ENCODE results near the gene GPAT3. TPM values are rescaled to one million over a fixed set of nuclear protein-coding genes. Genes with fewer than 3 reads are reported as not detected.

The GPAT3 gene
- total RNA-seq, 1 donor, result 0.36 TPM

DNA sequence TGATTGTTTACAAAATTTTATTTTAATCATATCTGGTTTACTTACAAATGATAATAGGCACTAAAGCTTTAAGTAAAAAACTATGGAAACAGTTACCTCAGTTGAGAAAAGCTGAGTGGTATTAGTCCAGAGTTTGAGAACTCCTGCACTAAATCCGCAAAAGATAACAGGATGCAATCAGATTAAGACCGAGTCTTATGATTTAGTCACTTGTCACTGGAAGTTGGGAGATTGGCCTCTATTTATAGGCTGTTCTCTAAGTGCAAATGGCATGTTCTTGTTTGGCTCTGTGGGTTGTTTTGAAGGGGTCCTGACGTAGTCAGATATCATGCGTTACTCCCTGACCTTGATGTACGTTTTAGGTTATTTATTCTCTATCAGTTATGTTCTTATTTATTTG is 6.3 kb downstream of the GPAT3 start:
- no peaks in the 10 kb centered on the region for H3K9me3 ChIP-seq (ENCODE audit: low read depth, low read length)
- H2AFZ ChIP-seq (ENCODE audit: low read length), result no peak overlapping the region
- H3K4me2 ChIP-seq (ENCODE audit: insufficient read depth, low read length), result no peak overlapping the region
- TF ChIP-seq, protein P1, sequence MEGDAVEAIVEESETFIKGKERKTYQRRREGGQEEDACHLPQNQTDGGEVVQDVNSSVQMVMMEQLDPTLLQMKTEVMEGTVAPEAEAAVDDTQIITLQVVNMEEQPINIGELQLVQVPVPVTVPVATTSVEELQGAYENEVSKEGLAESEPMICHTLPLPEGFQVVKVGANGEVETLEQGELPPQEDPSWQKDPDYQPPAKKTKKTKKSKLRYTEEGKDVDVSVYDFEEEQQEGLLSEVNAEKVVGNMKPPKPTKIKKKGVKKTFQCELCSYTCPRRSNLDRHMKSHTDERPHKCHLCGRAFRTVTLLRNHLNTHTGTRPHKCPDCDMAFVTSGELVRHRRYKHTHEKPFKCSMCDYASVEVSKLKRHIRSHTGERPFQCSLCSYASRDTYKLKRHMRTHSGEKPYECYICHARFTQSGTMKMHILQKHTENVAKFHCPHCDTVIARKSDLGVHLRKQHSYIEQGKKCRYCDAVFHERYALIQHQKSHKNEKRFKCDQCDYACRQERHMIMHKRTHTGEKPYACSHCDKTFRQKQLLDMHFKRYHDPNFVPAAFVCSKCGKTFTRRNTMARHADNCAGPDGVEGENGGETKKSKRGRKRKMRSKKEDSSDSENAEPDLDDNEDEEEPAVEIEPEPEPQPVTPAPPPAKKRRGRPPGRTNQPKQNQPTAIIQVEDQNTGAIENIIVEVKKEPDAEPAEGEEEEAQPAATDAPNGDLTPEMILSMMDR (IDR thresholded peaks at IDR 0.05; ENCODE audit: extremely low read depth, low read depth, low read length), result no peak
- H4K20me1 ChIP-seq (ENCODE audit: insufficient read depth, low read length), result no peaks in the 10 kb centered on the region
- no peak for DNase-seq (ENCODE audit: insufficient read length, low spot score, missing footprints)
- no peaks in the 10 kb centered on the region for H3K4me1 ChIP-seq (ENCODE audit: insufficient read depth, low read length)
- no peaks in the 10 kb centered on the region for H3K36me3 ChIP-seq (ENCODE audit: insufficient read depth, low read length)
- no peaks in the 10 kb centered on the region for H3K27me3 ChIP-seq (ENCODE audit: insufficient read depth, low read length)
- no peak overlapping the region for H3K4me3 ChIP-seq (ENCODE audit: insufficient read depth, low read length)
- H3K79me2 ChIP-seq (ENCODE audit: insufficient read depth, low read length), result no peaks in the 10 kb centered on the region
- no peak overlapping the region for H3K27ac ChIP-seq (ENCODE audit: low read depth, low read length)

GRCh38 chr4:83546786-83547185 is 10.9 kb downstream of the GPAT3 start:
- no peak for DNase-seq (ENCODE audit: insufficient read length, low spot score, missing footprints)
- Histone ChIP-seq H4K20me1 (ENCODE audit: insufficient read depth, low read length) (no peaks in the 10 kb centered on the region), H3K4me2 (ENCODE audit: insufficient read depth, low read length) (no peak overlapping the region), H3K27ac (ENCODE audit: low read depth, low read length) (no peak overlapping the region), H3K79me2 (ENCODE audit: insufficient read depth, low read length) (no peaks in the 10 kb centered on the region), H3K4me3 (ENCODE audit: insufficient read depth, low read length) (no peak overlapping the region), H3K36me3 (ENCODE audit: insufficient read depth, low read length) (no peaks in the 10 kb centered on the region), H3K9me3 (ENCODE audit: low read depth, low read length) (no peaks in the 10 kb centered on the region), H2AFZ (ENCODE audit: low read length) (no peak overlapping the region), H3K4me1 (ENCODE audit: insufficient read depth, low read length) (peaks cover 11% of the 10 kb centered on the region), H3K27me3 (ENCODE audit: insufficient read depth, low read length) (no peaks in the 10 kb centered on the region)
- TF ChIP-seq, protein P1 (IDR thresholded peaks at IDR 0.05; ENCODE audit: extremely low read depth, low read depth, low read length), result no peak

- H4K20me1 ChIP-seq (ENCODE audit: insufficient read depth, low read length), result no peaks in the 10 kb centered on the region
- DNase-seq (ENCODE audit: insufficient read length, low spot score, missing footprints), result peak; percentile 91
- H3K36me3 ChIP-seq (ENCODE audit: insufficient read depth, low read length), result no peaks in the 10 kb centered on the region
- H3K79me2 ChIP-seq (ENCODE audit: insufficient read depth, low read length), result no peaks in the 10 kb centered on the region
- peak overlapping the region; percentile 33 for H3K4me2 ChIP-seq (ENCODE audit: insufficient read depth, low read length)
- no peak overlapping the region for H3K4me3 ChIP-seq (ENCODE audit: insufficient read depth, low read length)
- TF ChIP-seq, protein P1 (IDR thresholded peaks at IDR 0.05; ENCODE audit: extremely low read depth, low read depth, low read length), result no peak
- peaks cover 27% of the 10 kb centered on the region for H3K4me1 ChIP-seq (ENCODE audit: insufficient read depth, low read length)
- H3K9me3 ChIP-seq (ENCODE audit: low read depth, low read length), result no peaks in the 10 kb centered on the region
- H3K27me3 ChIP-seq (ENCODE audit: insufficient read depth, low read length), result no peaks in the 10 kb centered on the region
- H2AFZ ChIP-seq (ENCODE audit: low read length), result no peak overlapping the region
- H3K27ac ChIP-seq (ENCODE audit: low read depth, low read length), result peak overlapping the region; percentile 19
Measured at GRCh38 chr4:83548151-83548905, 12.4 kb downstream of the GPAT3 start.

DNA sequence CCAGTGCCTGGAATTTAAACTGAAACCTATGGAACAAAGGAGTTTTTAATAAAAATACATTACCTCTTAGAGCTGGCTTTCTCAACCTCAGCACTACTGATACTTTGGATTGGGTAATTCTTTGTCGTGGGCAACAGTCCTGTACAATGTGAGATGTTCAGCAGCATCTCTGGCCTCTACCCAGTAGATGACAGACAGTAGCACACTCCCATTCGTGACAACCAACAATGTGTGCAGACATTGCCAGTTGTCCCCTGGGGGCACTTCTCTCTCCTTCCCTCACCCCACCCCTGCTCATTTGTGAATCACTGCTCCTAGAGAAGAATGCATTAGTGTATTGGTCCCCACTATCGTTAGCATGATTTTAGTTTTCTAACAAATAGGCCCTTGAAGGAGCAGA is 16.2 kb downstream of the GPAT3 start:
- TF ChIP-seq, protein P1 (IDR thresholded peaks at IDR 0.05; ENCODE audit: extremely low read depth, low read depth, low read length), result no peak
- Histone ChIP-seq H3K27ac (ENCODE audit: low read depth, low read length) (peak overlapping the region; percentile 82), H3K27me3 (ENCODE audit: insufficient read depth, low read length) (no peaks in the 10 kb centered on the region), H3K4me1 (ENCODE audit: insufficient read depth, low read length) (peaks cover 28% of the 10 kb centered on the region), H4K20me1 (ENCODE audit: insufficient read depth, low read length) (no peaks in the 10 kb centered on the region), H3K4me2 (ENCODE audit: insufficient read depth, low read length) (peak overlapping the region; percentile 22), H3K79me2 (ENCODE audit: insufficient read depth, low read length) (no peaks in the 10 kb centered on the region), H2AFZ (ENCODE audit: low read length) (no peak overlapping the region), H3K36me3 (ENCODE audit: insufficient read depth, low read length) (no peaks in the 10 kb centered on the region), H3K9me3 (ENCODE audit: low read depth, low read length) (no peaks in the 10 kb centered on the region), H3K4me3 (ENCODE audit: insufficient read depth, low read length) (no peak overlapping the region)
- DNase-seq (ENCODE audit: insufficient read length, low spot score, missing footprints), result no peak

All from osteoblast (primary cell).